Activated naive CD4-positive, alpha-beta T cell treated with anti-CD3 and anti-CD28 coated beads for 36 hours (primary cell): ENCODE data around the gene PLEKHA8. TPM values are rescaled to one million over a fixed set of nuclear protein-coding genes. Genes with fewer than 3 reads are reported as not detected.

Experiments
- CTCF ChIA-PET: fragments of 350-600 bp; sonication (Branson Sonifier 250); formaldehyde crosslinking; loops from one replicate; lab custom pipeline; 2021; ENCODE audit warnings: antibody characterized with exemption; lab: Charles Lee
- DNase-seq: peaks from one replicate; pipeline ENCODE4 v3.0.0-alpha.2; 2020
- H3K27ac Mint-ChIP-seq: one replicate; pipeline ENCODE4 v1.8.0; 2021; ENCODE audit warnings: mild to moderate bottlenecking, mixed read lengths
- H3K27me3 Mint-ChIP-seq: one replicate; pipeline ENCODE4 v1.8.0; 2021; ENCODE audit warnings: low read depth, mixed read lengths
- H3K36me3 Mint-ChIP-seq: one replicate; pipeline ENCODE4 v1.8.0; 2021; ENCODE audit warnings: low read depth, mixed read lengths
- H3K4me1 Mint-ChIP-seq: one replicate; pipeline ENCODE4 v1.8.0; 2021; ENCODE audit warnings: low read depth, mixed read lengths
- H3K4me3 Mint-ChIP-seq: one replicate; pipeline ENCODE4 v1.8.0; 2021; ENCODE audit warnings: mild to moderate bottlenecking, moderate library complexity, mixed read lengths
- H3K9me3 Mint-ChIP-seq: one replicate; pipeline ENCODE4 v1.8.0; 2021; ENCODE audit warnings: mixed read lengths
- intact Hi-C: fragments of 100-400 bp; cut with micrococcal nuclease; formaldehyde crosslinking; loops from one replicate; pipeline ENCODE4 v1.15.1; 2023
- total RNA-seq, 2 experiments: library from RNA; stranded (reverse); gene quantifications; one replicate each; pipeline ENCODE4 v1.2.3, GENCODE V29; 2021

The PLEKHA8 gene
- total RNA-seq, 2 experiments from 2014 or later: 8.7 to 10.1 TPM

GRCh38 chr7:29998489-29998888 lies 29.7 kb upstream of the PLEKHA8 start:
- Mint-ChIP-seq H3K27ac (no peak overlapping the region), H3K4me1 (no peaks in the 10 kb centered on the region), H3K36me3 (no peaks in the 10 kb centered on the region), H3K4me3 (no peak overlapping the region), H3K27me3 (peaks cover 39% of the 10 kb centered on the region), H3K9me3 (peaks cover 10% of the 10 kb centered on the region)
- no peak for DNase-seq
- CTCF ChIA-PET: no interaction called here
- intact Hi-C loops: no loop called here

GRCh38 chr7:30001998-30002397 lies 26.2 kb upstream of the PLEKHA8 start:
- CTCF ChIA-PET: no interaction called here
- no peak for DNase-seq
- Mint-ChIP-seq H3K9me3 (peaks cover 3% of the 10 kb centered on the region), H3K27ac (no peak overlapping the region), H3K4me3 (no peak overlapping the region), H3K4me1 (no peaks in the 10 kb centered on the region), H3K36me3 (no peaks in the 10 kb centered on the region), H3K27me3 (peaks cover 29% of the 10 kb centered on the region)
- intact Hi-C loops: no loop called here

- intact Hi-C loops: no loop called here
Observed at GRCh38 chr7:30003098-30003497, 25.1 kb upstream of the PLEKHA8 start.

GRCh38 chr7:30005464-30005863 lies 22.7 kb upstream of the PLEKHA8 start:
- DNase-seq: no peak
- Mint-ChIP-seq H3K36me3 (no peaks in the 10 kb centered on the region), H3K9me3 (no peaks in the 10 kb centered on the region), H3K4me3 (no peak overlapping the region), H3K27ac (no peak overlapping the region), H3K27me3 (peaks cover 8% of the 10 kb centered on the region), H3K4me1 (no peaks in the 10 kb centered on the region)
- intact Hi-C loops: no loop called here
- CTCF ChIA-PET: interaction anchor here (0.6 to 0.8 kb wide), 2 partner anchors 22 to 209 kb away, joined by 3 to 4 read pairs; partner anchors contain the start of gene PLEKHA8

More at GRCh38 chr7:30003098-30003497, 25.1 kb upstream of the PLEKHA8 start:
- CTCF ChIA-PET: no interaction called here
- H3K27ac Mint-ChIP-seq: no peak overlapping the region
- no peak for DNase-seq
- no peaks in the 10 kb centered on the region for H3K9me3 Mint-ChIP-seq
- no peaks in the 10 kb centered on the region for H3K36me3 Mint-ChIP-seq
- no peaks in the 10 kb centered on the region for H3K4me1 Mint-ChIP-seq
- H3K27me3 Mint-ChIP-seq: peaks cover 21% of the 10 kb centered on the region
- no peak overlapping the region for H3K4me3 Mint-ChIP-seq

GRCh38 chr7:30010021-30010420 lies 18.2 kb upstream of the PLEKHA8 start:
- no peak for DNase-seq
- H3K4me1 Mint-ChIP-seq: no peaks in the 10 kb centered on the region
- intact Hi-C loops: no loop called here
- H3K9me3 Mint-ChIP-seq: no peaks in the 10 kb centered on the region
- CTCF ChIA-PET: no interaction called here
- H3K27ac Mint-ChIP-seq: no peak overlapping the region
- H3K4me3 Mint-ChIP-seq: no peak overlapping the region
- peaks cover 5% of the 10 kb centered on the region for H3K36me3 Mint-ChIP-seq
- H3K27me3 Mint-ChIP-seq: no peaks in the 10 kb centered on the region

- Mint-ChIP-seq H3K9me3 (no peaks in the 10 kb centered on the region), H3K36me3 (peaks cover 5% of the 10 kb centered on the region), H3K4me3 (no peak overlapping the region), H3K27me3 (no peaks in the 10 kb centered on the region), H3K27ac (no peak overlapping the region), H3K4me1 (no peaks in the 10 kb centered on the region)
- CTCF ChIA-PET: no interaction called here
- intact Hi-C loops: no loop called here
- DNase-seq: no peak
Observed at GRCh38 chr7:30012757-30013156, 15.5 kb upstream of the PLEKHA8 start.

GRCh38 chr7:30018451-30018850 lies 9.8 kb upstream of the PLEKHA8 start:
- Mint-ChIP-seq H3K36me3 (peaks cover 4% of the 10 kb centered on the region), H3K4me3 (no peak overlapping the region), H3K9me3 (no peaks in the 10 kb centered on the region), H3K27me3 (no peaks in the 10 kb centered on the region), H3K4me1 (peaks cover 10% of the 10 kb centered on the region), H3K27ac (no peak overlapping the region)
- CTCF ChIA-PET: no interaction called here
- DNase-seq: no peak
- intact Hi-C loops: no loop called here

- no peak for DNase-seq
- Mint-ChIP-seq H3K9me3 (no peaks in the 10 kb centered on the region), H3K27me3 (no peaks in the 10 kb centered on the region), H3K4me1 (peaks cover 19% of the 10 kb centered on the region), H3K27ac (no peak overlapping the region), H3K36me3 (peaks cover 2% of the 10 kb centered on the region), H3K4me3 (no peak overlapping the region)
- intact Hi-C loops: no loop called here
- CTCF ChIA-PET: no interaction called here
Observed at GRCh38 chr7:30019387-30019786, 8.8 kb upstream of the PLEKHA8 start.

GRCh38 chr7:30019960-30020359 lies 8.3 kb upstream of the PLEKHA8 start:
- H3K27ac Mint-ChIP-seq: no peak overlapping the region
- no peak overlapping the region for H3K4me3 Mint-ChIP-seq
- CTCF ChIA-PET: no interaction called here
- no peaks in the 10 kb centered on the region for H3K27me3 Mint-ChIP-seq
- intact Hi-C loops: no loop called here
- H3K4me1 Mint-ChIP-seq: peaks cover 24% of the 10 kb centered on the region
- DNase-seq: no peak
- no peaks in the 10 kb centered on the region for H3K9me3 Mint-ChIP-seq
- H3K36me3 Mint-ChIP-seq: peaks cover 2% of the 10 kb centered on the region

GRCh38 chr7:30020535-30020934 lies 7.7 kb upstream of the PLEKHA8 start:
- intact Hi-C loops: no loop called here
- no peaks in the 10 kb centered on the region for H3K9me3 Mint-ChIP-seq
- H3K4me1 Mint-ChIP-seq: peaks cover 30% of the 10 kb centered on the region
- no peak for DNase-seq
- CTCF ChIA-PET: no interaction called here
- no peaks in the 10 kb centered on the region for H3K27me3 Mint-ChIP-seq
- no peak overlapping the region for H3K27ac Mint-ChIP-seq
- peaks cover 2% of the 10 kb centered on the region for H3K36me3 Mint-ChIP-seq
- H3K4me3 Mint-ChIP-seq: no peak overlapping the region

- Mint-ChIP-seq H3K27me3 (no peaks in the 10 kb centered on the region), H3K9me3 (no peaks in the 10 kb centered on the region), H3K27ac (no peak overlapping the region), H3K4me3 (no peak overlapping the region), H3K36me3 (peaks cover 2% of the 10 kb centered on the region), H3K4me1 (peaks cover 32% of the 10 kb centered on the region)
- CTCF ChIA-PET: no interaction called here
- intact Hi-C loops: no loop called here
- no peak for DNase-seq
Observed at GRCh38 chr7:30022991-30023390, 5.2 kb upstream of the PLEKHA8 start.

- Mint-ChIP-seq H3K9me3 (no peaks in the 10 kb centered on the region), H3K4me1 (peaks cover 32% of the 10 kb centered on the region), H3K36me3 (no peaks in the 10 kb centered on the region), H3K27ac (no peak overlapping the region), H3K27me3 (no peaks in the 10 kb centered on the region), H3K4me3 (no peak overlapping the region)
- intact Hi-C loops: no loop called here
- CTCF ChIA-PET: no interaction called here
- DNase-seq: no peak
Observed at GRCh38 chr7:30023524-30023923, 4.7 kb upstream of the PLEKHA8 start.

- Mint-ChIP-seq H3K4me1 (peaks cover 27% of the 10 kb centered on the region), H3K9me3 (no peaks in the 10 kb centered on the region), H3K4me3 (no peak within 1 kb of the TSS), H3K27ac (peak within 1 kb of the TSS; percentile 75), H3K27me3 (no peaks in the 10 kb centered on the region), H3K36me3 (no peaks in the 10 kb centered on the region)
- intact Hi-C loops: loop anchor here (1.0 to 5.0 kb wide), 11 partner anchors 36 to 934 kb away; partner anchors contain the start of genes GARS1, GGCT, MINDY4 and SCRN1
- peak; percentile 96 for DNase-seq
- CTCF ChIA-PET: interaction anchor here (0.6 kb wide), 1 partner anchor 35 kb away, joined by 3 read pairs; no protein-coding TSS in a partner anchor
Observed at GRCh38 chr7:30026229-30027064, 1.8 kb upstream of the PLEKHA8 start, which contains the start of gene FKBP14. Gene FKBP14, minus strand, starts transcription at chr7:30026702. Its CDS starts 194 bp downstream, at chr7:30026508.
